Endometrial microvascular endothelial cells (primary cell): ENCODE results near the gene SLC23A2. TPM values are rescaled to one million over a fixed set of nuclear protein-coding genes. Genes with fewer than 3 reads are reported as not detected.

ENCODE experiments used
- in situ Hi-C: cut with HindIII; loops from 2 replicates; pipeline ENCODE4 v1.10.0; 2017; ENCODE audit warnings: low sequenced_read_pairs, low pct_unique_long_range_greater_than_20kb; ENCODE audit errors: inconsistent ontology term
- total RNA-seq: library from RNA; depleted of rRNA; stranded (reverse); fragments of >200 nt; gene quantifications from one replicate; pipeline ENCODE4 v1.2.3, GENCODE V29; 2015; ENCODE audit errors: inconsistent ontology term

SLC23A2 gene
- total RNA-seq, 1 donor from 2014 or later, result 18.0 TPM

DNA sequence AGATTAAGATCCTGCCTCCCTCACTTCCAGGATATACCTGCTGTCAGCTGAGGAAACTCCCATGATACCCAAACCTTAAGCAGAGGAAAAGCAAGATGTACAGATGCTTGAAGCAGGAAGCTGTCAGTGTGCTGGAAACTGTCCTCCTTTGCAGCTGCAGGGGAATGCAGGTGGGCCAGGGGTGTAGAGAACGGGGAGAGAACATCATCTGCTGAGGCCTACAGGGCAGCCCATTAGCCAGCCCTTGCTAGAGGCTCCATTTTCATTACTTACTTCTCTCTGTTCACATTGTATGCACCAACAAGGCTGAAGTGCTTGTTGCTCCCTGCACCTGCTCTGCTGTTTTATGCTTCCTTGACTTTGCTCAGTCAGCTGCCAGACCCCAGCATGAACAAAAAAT lies 160.5 kb downstream of the SLC23A2 start:
- in situ Hi-C loops, result no loop called here

DNA sequence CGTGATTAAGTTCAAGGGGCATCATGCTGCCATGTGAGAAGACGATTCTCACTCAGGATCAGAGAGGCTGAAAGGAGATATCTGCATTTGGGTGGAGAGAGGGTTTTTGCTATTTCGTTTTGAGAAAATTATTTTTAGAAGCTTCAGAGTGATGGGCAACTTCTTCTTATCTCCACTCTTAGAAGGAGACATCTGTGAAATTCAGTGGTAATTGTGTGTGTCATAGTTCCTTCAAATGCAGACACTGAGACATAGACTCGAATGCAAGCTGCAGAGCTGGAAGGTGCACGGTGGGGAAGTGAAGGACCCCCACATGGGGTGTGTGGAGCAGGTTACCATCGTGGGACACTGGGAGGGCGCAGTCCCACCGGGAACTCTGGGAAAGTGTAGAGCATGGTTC lies 162.8 kb downstream of the SLC23A2 start:
- in situ Hi-C loops, result no loop called here

DNA sequence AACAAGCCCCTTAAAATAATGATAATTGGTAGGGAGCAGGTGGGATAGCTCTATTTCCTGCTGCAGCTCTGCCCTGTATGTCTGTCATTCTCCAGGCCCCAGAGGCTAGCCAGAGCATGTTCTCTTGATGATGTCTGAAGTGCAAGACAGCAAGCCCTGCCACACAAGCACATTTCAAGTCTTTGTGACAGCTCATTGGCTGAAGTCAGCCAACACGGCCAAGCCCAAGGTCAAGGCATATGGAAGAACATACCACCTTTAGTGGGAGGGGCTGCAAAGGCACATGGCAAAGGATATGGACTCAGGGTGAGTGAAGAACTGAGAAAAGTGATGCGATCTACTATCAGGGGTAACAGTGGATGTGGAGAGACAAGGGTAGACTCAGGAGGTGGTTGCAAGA lies 163.6 kb downstream of the SLC23A2 start:
- in situ Hi-C loops, result no loop called here

DNA sequence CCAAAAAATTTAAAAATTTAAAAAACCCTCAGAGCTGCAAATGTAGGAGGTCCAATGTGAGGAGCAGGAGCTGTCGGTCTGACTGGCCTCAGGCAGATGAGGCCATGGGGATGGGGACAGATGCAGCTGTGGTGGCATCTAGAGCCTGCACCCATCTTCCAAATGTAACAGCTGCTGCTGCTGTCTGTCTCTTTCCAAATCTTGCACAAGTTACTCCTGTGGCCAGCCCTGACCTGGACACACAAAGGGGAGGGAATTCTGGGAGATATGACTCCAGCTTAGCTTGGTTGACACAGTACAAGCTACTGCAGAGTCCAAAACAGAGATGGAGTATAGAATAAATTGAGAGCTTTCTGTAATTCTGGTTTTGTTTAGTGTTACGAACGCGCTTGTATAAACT lies 164.4 kb downstream of the SLC23A2 start:
- in situ Hi-C loops, result no loop called here

DNA sequence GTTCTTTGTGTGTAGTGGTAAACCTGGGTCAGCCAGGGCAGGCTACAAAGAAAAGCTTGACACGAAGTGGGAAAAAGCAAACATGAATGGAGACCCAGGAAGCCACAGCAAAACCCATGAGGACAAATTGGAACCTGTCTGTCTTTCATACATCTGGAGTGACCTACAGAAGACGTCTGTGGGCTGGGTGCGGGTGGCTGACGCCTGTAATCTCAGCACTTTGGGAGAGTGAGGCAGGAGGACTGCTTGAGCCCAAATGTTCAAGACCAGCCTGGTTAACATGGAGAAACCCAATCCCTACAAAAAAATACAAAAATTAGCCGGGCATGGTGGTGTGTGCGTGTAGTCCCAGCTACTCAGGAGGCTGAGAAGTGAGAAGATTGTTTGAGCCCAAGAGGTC lies 164.8 kb downstream of the SLC23A2 start:
- in situ Hi-C loops, result no loop called here

DNA sequence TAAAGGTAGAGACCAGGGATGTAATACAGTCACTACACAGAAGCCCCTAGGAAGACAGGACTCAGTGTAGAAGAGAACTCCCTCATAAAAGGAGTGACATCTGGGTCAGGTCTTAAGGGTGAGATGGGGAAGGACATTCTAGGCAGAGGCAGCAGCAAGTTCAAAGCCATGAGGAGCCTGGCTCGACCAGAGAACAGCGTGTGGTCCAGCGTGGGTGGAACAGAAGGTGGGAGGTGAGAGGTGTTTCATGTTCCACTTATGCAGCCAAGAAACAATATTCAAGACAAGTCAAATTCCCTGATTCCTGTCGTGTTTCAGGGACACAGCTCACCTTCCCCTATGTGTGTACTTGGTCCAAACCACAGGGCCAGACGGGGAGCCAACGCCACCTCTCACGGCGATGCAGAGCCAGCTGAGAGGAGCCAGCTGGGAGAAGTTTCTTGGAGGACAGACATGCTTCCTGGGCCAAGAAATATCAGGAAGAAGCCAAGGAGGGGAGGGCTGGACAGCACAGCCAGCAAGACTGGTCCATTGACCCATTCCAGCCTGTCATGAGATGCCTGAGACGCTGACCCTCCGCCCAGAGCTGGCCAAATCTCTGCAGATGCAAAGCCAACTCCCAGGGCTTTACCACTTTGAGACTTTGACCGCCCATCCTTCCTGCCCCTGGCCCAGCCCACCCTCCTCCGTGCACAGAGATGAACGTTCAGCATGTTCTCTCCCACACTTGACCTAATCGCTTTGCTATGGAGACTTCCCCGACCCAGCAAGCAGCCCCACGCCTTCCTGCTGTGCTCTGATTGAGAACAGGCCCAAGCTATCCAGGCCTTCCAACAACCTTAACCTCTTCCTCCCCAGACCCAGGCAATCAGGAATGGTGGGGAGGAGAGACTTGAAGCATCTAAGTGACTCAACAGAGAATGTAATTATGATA lies 165.8 kb downstream of the SLC23A2 start:
- in situ Hi-C loops, result no loop called here

DNA sequence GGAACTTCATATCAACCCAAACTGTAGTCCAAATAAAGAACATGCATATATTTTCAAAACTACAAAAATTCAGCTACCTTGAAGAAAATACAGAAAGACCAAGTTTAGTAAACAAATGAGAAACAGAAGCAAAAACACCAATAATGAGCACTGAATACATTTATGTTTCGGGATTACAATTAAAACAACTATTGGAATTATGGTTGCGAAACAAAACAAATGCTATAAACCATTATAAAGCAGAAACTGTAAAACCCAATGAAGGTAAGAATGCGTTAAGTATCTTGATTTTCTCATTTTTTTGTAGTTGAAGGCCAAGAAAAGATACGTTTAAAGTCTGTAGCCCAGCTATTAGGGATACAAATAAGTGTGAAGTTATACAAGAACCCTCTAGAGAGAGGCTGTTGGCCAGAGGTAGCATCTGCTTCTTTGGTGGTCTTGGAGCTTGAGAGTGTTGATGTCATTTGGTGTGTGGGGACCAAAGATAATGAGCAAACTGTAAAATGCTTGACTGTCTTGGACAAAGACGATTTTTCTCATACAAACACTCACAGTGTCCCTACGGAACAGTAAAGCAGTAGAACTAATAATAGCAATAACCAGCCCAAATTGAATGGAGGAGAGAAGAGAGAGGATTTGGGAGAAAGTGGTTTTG lies 168.1 kb downstream of the SLC23A2 start:
- in situ Hi-C loops, result no loop called here

DNA sequence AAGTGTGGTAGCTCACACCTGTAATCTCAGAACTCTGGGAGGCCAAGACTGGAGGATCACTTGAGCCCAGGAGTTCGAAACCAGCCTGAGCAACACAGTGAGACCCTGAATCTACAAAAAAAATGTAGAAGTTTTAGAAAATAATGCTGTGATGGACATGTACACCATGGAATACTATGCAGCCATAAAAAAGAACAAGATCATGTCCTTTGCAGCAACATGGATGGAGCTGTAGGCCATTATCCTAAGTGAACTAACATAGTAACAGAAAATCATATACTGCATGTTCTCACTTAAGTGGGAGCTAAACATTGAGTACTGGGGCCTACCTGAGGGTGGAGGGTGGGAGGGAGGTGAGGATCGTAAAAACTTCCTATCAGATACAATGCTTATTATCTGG lies 168.8 kb downstream of the SLC23A2 start:
- in situ Hi-C loops, result no loop called here

DNA sequence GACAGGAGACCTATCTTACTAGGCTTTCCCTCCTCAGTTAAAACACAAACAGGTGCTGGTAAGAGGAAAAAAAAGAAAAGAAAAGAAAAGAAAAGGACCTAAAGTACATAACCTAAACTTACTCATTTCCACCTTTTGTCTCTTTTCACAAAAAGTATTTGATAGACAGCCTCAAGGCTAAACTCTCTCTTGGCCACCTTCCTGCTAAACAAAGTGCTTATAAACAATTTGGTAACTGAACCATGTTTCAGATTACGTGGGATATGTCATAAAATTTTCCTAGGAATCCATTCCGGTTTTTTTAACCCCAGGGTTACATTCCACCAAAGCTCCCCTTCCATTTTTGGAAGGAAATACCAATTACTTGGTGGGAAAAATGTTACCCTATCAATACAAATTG lies 170.6 kb downstream of the SLC23A2 start:
- in situ Hi-C loops, result no loop called here

DNA sequence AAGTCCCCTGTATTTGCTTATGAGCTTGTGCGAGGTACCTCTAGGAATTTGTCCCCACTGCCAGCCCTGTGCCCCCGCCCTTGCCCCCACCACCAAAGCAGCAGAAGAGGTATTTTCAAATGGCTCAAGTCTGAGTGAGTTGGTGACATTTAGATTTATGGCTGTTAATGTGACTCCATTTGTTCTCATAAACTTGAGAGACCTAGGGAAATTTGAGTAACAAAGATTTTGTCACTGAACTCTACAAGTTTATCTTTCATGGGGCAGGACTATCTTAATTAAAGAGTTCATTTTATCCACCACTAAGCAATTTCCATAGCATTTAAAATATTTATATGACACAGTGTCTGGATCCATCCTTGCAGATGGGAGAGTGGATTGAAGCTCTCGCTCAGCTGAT lies 171.1 kb downstream of the SLC23A2 start:
- in situ Hi-C loops, result no loop called here

DNA sequence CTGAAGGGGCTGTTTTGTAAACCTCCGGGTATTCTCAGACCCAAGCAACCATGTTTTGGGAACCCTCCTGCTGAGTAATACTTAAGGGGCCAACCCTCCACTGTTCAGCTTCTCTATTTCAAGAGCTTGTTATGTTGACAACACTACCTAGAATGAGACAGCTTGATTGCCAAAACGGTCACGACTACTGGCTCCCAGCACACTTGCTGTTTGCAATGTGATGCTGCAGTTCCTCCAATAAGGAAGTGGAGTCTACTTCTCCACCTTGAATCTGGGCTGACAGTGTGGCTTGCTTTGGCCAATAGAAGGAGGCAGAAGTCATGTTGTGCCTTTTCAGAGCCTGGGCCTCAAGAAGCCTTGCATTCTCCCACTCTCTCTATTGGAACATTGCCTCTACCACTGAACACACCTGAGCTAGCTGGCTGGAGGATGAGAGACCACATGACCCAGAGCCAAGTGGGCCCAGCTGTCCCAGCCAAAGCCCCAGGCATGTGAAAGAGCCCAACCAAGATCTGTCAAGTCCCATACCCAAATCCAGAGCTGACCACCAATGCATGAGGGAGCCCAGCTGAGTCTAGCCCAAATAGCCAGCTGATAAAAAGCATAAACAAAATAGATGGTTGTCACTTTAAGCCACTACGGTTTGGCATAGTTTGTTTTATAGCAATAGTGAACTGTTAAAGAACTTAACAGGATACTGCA lies 171.6 kb downstream of the SLC23A2 start:
- in situ Hi-C loops, result no loop called here

DNA sequence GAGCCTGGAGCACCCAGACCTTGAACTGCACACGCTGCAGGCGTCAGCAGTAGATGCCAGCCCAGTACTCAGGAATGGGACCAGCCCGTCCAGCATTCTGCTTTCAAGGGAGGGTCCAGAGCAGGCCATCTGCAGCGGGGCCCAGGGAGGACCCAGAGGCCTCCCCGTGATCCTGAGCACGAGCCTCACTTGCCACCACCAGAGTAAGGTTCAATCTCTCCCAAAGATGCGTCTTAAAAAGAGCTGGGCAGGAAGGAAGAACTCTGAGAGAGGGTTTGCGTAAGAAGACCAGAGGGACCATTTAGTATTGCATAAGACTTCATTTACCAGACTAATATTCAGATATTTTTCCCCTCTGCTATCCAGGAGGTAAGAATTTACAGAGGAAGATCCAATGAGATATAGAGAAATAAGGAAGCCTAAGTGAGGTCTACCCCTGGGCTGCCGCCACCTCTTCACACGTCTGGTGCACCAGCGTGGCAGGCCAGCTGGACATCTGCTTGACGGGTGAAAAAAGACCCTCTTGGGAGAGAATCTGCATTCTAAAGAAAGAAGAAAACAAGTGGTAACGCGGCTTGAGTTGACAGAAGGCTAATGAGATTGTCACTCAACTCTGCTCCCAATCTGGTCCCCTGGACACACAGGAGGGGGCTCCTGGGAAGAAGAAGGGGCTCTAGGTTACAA lies 172.3 kb downstream of the SLC23A2 start:
- in situ Hi-C loops, result no loop called here

DNA sequence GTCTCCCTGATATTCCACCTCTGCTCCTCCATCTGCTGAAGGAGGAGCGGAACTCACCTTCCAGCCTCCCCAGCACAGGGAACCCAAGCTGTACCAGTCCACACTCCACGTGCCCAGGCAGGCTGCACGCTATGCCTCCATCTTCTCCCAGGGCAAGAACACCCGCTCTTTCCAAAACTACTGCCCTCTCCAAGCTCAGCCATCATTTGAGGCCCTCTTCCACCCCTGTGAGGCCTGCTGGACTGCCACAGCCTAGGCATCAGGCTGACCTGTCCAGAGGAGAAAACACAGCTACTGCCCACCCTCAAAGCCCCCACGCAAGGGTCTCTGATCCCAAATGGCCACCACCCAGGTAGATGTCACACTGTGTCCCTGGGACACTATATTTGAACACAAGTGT lies 179.7 kb downstream of the SLC23A2 start:
- in situ Hi-C loops, result no loop called here

DNA sequence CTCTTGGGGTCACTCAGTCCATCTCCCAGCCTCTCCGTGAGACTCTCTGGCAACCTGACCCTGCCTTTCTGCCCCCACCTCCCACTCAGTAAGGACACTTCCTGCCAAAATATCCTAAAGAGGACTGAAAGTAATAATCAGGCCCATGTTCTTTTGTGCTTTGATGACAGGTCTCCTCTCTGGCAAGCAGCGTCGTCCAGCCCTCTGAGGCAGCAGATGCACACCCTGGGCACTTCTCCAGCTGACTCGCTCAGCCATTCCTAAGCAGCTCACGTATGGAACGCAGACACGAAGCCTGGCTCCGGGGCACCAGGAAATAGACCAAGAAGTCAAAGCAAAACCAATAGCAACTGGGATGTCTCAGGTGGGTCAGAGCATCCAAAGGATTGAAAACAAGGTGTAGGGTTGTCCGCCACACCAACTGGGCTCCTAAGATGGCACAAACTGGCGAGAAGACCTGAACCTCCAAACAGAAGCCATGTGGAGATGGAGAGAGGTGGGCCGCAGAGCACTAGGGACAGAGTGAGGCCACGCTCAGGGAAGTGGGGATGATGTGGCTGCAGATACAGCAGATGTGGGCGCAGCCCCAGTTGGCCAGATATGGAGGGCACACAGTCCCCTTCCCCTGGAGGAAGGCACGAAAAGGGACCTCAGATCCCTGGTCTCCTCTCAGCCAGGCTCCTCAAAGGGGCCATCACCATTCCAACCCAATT lies 180.3 kb downstream of the SLC23A2 start:
- in situ Hi-C loops, result no loop called here

DNA sequence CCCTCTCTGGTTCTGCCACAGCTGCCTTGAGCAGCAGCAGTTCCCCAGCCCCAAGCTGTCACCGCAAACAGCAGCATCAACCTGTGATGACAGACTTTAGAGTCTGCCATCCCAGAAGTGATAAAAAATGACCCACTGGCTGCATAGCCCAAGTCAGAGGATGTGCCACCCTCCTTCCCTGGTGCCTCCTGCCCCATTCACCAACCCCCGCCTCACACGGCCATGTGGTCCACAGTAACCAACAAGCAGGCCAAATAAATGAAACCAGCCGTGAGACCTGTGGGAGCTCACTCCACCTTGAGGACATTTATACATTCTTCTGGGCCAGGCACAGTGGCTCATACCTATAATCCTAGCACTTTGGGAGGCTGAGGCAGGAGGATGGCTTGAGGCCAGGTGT lies 181.4 kb downstream of the SLC23A2 start:
- in situ Hi-C loops, result no loop called here

DNA sequence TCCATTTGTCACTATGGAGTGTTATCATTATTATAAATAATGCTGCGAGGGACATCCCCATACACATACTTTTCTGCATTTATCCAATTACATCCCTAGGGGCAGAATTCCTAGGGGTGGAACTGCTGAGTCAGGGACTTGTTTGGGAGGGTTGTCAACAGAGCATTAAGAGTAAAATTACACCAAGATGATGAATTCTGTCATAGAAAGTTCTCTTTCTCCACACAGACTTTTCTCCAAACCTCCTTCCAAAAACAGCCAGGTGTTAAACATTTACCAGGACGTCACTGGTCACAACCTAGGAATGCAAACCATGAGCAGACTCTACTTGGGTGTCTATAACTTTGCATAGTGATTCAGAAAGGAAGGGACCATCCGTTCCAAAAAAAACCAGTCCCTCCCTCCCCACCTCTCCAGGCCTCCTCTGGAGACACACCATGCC lies 184.1 kb downstream of the SLC23A2 start:
- in situ Hi-C loops, result no loop called here

DNA sequence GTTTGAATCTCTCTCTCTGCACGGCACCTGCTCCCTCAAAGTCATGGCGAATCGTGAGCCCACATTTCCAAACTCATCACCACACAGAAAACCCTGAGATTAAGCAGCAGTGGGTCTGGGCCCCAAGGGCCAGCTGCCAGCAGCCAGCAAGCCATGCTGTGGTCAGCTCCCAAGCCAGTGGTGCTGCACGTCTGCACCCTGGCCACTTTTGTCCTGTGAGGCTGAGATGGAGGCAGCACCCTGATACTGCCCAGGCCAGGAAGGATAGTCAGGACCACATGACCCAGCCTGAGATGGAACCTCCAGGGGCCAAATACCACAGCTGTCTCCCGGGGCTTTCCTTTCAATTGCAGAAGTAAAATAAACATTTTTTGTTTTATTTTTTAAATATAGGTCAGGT lies 185.7 kb downstream of the SLC23A2 start:
- in situ Hi-C loops, result no loop called here

DNA sequence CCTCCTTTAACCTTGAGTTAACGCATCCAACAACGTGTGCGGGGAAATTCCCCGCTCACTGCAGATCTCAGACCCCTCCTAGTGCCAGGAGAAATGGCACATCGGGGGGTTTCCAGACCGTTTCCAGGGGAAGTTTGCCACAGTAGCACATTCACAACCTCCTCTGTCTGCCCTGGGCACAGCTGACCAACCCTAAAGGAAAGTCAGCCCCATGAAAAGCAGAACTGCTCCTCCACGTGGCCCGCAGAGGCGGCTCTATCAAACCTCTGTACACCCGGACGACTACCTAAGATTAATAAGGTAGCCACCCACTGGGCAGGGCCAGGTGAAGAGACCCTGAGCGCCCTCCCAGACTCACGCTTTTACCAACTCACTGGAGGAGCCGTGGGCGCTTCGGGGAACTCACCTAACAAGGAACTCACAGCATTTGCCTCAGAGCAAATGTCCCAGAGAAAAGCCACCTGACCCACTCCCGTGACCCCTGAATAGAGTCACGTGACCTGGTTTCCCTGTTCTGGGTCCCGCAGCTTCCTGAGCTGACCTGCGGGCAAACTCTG lies 186.5 kb downstream of the SLC23A2 start:
- in situ Hi-C loops, result no loop called here
